Keratinocyte (primary cell): Measurements from ENCODE around the gene RASGEF1C.

Experiments
- CTCF ChIP-seq, 3 experiments: IDR thresholded peaks in 1 of 3; conservative IDR thresholded peaks in 1 of 3; optimal IDR thresholded peaks in 1 of 3; 2 replicates in 2 of 3; 3 replicates in 1 of 3; pipeline versions ENCODE3 to v1.5.1; 2011; ENCODE audit warnings: low read length in 3 of 3, mild to moderate bottlenecking in 3 of 3, moderate library complexity in 2 of 3, control low read depth in 1 of 3, inconsistent platforms in 1 of 3; ENCODE audit not compliant: insufficient read depth in 2 of 3; ENCODE audit errors: extremely low read depth in 1 of 3
- EZH2 ChIP-seq: IDR thresholded peaks from one replicate; pipeline ENCODE4 v1.6.1; 2012; ENCODE audit warnings: inconsistent platforms, mild to moderate bottlenecking, low read length, moderate library complexity

- no peak for TF ChIP-seq CTCF (optimal IDR thresholded peaks at IDR 0.05 in 1 of 3, IDR thresholded peaks at IDR 0.05 in 1 of 3, conservative IDR thresholded peaks at IDR 0.05 in 1 of 3; ENCODE audit: extremely low read depth in 1 of 3, insufficient read depth in 2 of 3, low read length in 3 of 3)
- no peak for TF ChIP-seq EZH2
Measured at GRCh38 chr5:180053061-180053602, 155.9 kb downstream of the RASGEF1C start.
